Lower lobe of right lung (tissue), 2 donors: ENCODE results near the gene ZP2. TPM values are rescaled to one million over a fixed set of nuclear protein-coding genes. Genes with fewer than 3 reads are reported as not detected.
"Not testable (repeated sequence)": the region's sequence is repeated elsewhere in the genome, so short reads cannot be mapped to it uniquely, and the experiment has no call there.

Source experiments
- ATAC-seq, 2 donors: fragments of 200-7000 bp; cut with Tn5 transposase; one replicate each; pipeline ENCODE4 v1.9.1; 2020 to 2022; ENCODE audit warnings: mild to moderate bottlenecking in 2 of 2, moderate library complexity in 2 of 2
- DNase-seq: peaks from one replicate; pipeline ENCODE4 v3.0.0-alpha.2; 2020
- H3K27ac ChIP-seq: fragments of 200-600 bp; one replicate; pipeline ENCODE4 v1.8.0; 2022
- H3K27me3 ChIP-seq: fragments of 200-600 bp; one replicate; pipeline ENCODE4 v1.8.0; 2022; ENCODE audit warnings: low read depth
- H3K36me3 ChIP-seq: fragments of 200-600 bp; one replicate; pipeline ENCODE4 v1.8.0; 2022; ENCODE audit warnings: mild to moderate bottlenecking
- H3K4me1 ChIP-seq: fragments of 200-600 bp; one replicate; pipeline ENCODE4 v1.8.0; 2022
- H3K4me3 ChIP-seq: fragments of 200-600 bp; one replicate; pipeline ENCODE4 v1.8.0; 2022; ENCODE audit warnings: mild to moderate bottlenecking
- H3K9me3 ChIP-seq: fragments of 200-600 bp; one replicate; pipeline ENCODE4 v1.8.0; 2022
- intact Hi-C: fragments of 100-400 bp; cut with DNase I; formaldehyde crosslinking; loops from one replicate; pipeline ENCODE4 v1.11.0; 2022
- total RNA-seq: library from RNA; stranded (reverse); fragmentation: NEBNext Ultra II Directional; extraction: Animal tissue kit (Norgen Biotek cat#: 25700); gene quantifications from one replicate; pipeline ENCODE4 v1.2.1, GENCODE V29; 2021
- TF ChIP-seq, protein P1 (sequence below): fragments of 200-600 bp; IDR thresholded peaks from one replicate; pipeline ENCODE4 v1.8.0; 2022; ENCODE audit warnings: antibody characterized with exemption, mild to moderate bottlenecking
- donor health status: DM: no; HTN: yes; CAD: no; lungs with severe emphysema.

Gene ZP2
- total RNA-seq, 1 donor from 2014 or later = not detected

DNA sequence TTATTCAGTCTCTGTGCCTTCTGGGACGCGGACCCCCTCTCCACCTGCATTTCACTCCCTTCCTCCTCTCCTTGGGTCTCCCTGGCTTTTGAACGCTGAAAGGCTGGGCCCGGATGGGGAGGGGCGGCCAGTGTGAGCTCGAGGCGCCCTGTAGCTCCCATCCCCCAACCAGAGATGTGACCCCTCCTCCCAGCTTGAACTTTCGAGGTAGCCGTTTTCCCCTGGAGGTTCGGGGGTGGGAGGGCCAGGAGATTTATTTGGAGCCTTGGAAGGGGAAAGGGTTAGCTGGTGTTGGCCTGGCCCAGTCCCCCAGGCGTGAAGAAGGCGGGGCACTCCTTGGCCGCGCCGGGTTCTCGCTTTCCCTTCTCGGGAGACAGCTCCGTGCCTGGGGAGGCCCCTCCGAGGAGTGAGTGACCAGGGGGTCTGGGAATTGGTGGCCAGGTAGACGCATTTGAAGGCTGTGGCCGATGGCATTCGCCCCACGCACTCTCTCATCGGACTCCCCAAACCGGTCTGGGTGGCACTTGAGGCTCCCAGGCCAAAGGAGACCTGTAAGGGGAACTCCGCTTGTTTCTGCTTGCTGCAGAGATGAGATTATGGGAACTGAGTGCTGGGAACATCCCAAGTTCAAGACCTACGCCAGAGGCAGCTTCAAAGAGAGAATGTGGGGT, 52.0 kb downstream of the ZP2 start:
- H3K9me3 ChIP-seq = no peaks in the 10 kb centered on the region
- H3K27ac ChIP-seq = peak overlapping the region; percentile 78
- ATAC-seq (peak; percentile 83 to 89), DNase-seq (peak; percentile 81)
- peaks cover 50% of the 10 kb centered on the region for H3K4me1 ChIP-seq
- no peaks in the 10 kb centered on the region for H3K27me3 ChIP-seq
- H3K4me3 ChIP-seq = peak overlapping the region; percentile 86
- TF ChIP-seq, protein P1, sequence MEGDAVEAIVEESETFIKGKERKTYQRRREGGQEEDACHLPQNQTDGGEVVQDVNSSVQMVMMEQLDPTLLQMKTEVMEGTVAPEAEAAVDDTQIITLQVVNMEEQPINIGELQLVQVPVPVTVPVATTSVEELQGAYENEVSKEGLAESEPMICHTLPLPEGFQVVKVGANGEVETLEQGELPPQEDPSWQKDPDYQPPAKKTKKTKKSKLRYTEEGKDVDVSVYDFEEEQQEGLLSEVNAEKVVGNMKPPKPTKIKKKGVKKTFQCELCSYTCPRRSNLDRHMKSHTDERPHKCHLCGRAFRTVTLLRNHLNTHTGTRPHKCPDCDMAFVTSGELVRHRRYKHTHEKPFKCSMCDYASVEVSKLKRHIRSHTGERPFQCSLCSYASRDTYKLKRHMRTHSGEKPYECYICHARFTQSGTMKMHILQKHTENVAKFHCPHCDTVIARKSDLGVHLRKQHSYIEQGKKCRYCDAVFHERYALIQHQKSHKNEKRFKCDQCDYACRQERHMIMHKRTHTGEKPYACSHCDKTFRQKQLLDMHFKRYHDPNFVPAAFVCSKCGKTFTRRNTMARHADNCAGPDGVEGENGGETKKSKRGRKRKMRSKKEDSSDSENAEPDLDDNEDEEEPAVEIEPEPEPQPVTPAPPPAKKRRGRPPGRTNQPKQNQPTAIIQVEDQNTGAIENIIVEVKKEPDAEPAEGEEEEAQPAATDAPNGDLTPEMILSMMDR = no peak
- intact Hi-C loops = no loop called here
- H3K36me3 ChIP-seq = peaks cover 27% of the 10 kb centered on the region

DNA sequence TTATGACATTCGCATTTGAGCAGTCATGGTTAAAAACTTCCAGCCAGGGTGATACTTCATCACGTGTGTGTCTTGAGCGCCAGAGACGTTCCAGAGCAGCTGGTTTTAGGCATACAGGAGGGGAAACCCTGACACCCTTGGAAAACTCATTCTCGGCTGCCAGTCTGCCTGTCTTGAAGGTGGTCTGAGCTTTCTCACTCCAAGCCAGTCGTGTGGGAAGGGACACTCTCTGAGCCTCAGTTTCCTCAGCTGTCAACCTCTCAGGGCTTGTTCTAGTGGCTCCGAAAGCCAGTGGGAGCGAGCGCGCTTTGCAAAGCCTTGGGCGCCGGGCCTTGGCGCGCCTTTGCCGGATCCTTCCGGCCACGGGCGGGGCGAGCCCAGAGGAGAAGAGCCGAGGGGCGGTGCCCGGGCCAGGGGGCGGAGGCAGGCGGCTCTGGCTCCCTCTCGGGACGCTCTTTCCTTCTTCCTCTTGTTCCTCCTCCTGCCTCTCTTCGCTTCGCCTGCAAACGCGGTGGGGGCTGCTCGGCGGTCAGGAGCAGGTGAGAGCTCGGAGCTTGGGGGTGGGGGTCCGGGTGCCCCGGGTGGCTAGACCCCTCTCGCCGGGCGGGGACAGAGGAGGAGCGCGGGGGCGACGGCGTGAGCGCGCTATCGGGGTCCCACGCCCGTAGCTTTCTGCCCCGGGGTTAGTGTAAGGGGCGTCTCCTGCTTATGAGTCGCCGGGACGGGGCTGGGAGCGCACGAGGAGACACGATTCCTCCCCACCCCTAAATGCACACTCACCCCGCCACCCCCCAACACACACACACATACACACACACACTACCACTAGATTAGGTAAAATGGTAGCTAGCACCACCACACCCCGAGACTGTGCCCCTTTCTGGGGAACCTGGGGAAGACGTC, 52.9 kb downstream of the ZP2 start, which contains the start of gene LDAF1:
Gene LDAF1, plus strand, starts transcription at position 467 of the 903 bp plus-strand sequence. CDS start 2,509 bp downstream, outside the sequence.
- H3K4me1 ChIP-seq = peaks cover 49% of the 10 kb centered on the region
- TF ChIP-seq, protein P1 = no peak
- intact Hi-C loops = no loop called here
- peak; percentile 97 to 98 for ATAC-seq
- H3K27ac ChIP-seq = peak within 1 kb of the TSS; percentile 78
- H3K27me3 ChIP-seq = no peaks in the 10 kb centered on the region
- peaks cover 17% of the 10 kb centered on the region for H3K36me3 ChIP-seq
- DNase-seq = peak; percentile 91
- peak within 1 kb of the TSS; percentile 86 for H3K4me3 ChIP-seq
- H3K9me3 ChIP-seq = no peaks in the 10 kb centered on the region

DNA sequence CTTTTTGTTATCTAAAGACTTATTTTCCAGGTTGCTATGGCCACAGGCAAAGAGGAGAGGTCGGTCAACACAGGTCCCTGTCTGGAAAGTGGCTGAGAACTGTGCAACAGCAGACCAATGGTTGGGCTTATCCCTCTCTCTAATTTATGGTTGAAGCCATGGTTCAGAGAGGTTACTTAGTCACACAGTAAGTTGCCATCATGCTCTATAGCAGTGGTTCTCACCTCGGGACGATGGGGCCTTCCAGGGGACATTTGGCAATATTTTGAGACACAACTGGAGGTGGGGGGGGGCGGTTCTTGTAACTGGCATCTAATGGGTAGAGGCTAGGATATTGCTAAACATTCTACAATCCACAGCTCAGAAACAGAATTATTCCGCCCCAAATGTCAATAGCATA, 53.7 kb downstream of the ZP2 start:
- no peaks in the 10 kb centered on the region for H3K9me3 ChIP-seq
- H3K27ac ChIP-seq = peak overlapping the region; percentile 78
- intact Hi-C loops = no loop called here
- DNase-seq (no peak), ATAC-seq (no peak)
- TF ChIP-seq, protein P1 = no peak
- peaks cover 40% of the 10 kb centered on the region for H3K4me1 ChIP-seq
- H3K27me3 ChIP-seq = no peaks in the 10 kb centered on the region
- peaks cover 12% of the 10 kb centered on the region for H3K36me3 ChIP-seq
- peak overlapping the region; percentile 86 for H3K4me3 ChIP-seq

DNA sequence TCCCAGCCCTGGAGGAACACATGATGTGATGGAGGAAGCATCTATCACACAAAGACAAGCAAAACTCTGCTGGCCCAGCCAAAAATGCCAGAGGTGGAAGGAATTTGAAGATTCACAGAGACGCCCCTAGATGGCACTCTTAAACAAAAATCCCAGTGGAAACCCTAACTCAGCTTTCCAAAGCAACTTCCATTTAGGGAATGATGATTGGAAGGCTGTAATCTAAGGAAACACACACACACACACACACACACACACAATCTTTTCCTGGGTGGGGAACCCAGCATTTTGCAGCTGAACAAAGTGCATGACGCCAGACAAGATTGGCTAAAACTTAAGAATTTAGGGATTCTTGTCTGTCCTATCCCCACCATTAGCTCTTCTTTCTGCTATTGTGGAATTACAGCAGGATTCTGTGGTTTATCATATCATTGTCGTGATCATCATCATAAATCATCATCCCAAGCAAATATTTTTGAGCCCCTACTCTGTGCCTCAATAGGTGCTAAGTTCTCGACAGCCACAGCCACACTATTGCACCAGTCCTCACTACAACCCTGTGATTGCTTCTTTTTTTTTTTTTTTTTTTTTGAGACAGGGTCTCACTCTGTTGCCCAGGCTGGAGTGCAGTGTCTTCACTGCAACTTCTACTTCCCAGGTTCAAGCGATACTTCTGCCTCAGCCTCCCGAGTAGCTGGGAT, 54.5 kb downstream of the ZP2 start:
- intact Hi-C loops = no loop called here
- Histone ChIP-seq H3K27ac (no peak overlapping the region), H3K4me1 (peaks cover 33% of the 10 kb centered on the region), H3K9me3 (no peaks in the 10 kb centered on the region), H3K27me3 (no peaks in the 10 kb centered on the region), H3K36me3 (peaks cover 12% of the 10 kb centered on the region), H3K4me3 (no peak overlapping the region)
- DNase-seq (no peak), ATAC-seq (peak in 1 of 2 donors; percentile 23)
- TF ChIP-seq, protein P1 = peak; percentile 52

DNA sequence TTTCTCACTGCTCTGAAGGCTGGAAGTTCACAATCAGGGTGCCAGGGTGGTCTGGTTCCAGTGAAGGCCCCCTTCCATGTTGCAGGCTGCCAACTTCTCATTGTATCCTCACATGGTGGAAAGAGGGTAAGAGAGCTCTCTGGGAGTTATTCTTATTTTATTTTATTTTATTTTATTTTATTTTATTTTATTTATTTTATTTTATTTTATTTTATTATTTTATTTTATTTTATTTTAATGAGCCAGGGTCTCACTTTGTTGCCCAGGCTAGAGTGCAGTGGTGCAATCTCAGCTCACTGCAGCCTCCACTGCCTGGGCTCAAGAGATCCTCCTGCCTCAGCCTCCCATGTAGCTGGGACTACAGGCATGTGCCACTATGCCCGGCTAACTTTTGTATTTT, 55.4 kb downstream of the ZP2 start:
- H3K27me3 ChIP-seq, intact Hi-C loops: not testable (repeated sequence)

DNA sequence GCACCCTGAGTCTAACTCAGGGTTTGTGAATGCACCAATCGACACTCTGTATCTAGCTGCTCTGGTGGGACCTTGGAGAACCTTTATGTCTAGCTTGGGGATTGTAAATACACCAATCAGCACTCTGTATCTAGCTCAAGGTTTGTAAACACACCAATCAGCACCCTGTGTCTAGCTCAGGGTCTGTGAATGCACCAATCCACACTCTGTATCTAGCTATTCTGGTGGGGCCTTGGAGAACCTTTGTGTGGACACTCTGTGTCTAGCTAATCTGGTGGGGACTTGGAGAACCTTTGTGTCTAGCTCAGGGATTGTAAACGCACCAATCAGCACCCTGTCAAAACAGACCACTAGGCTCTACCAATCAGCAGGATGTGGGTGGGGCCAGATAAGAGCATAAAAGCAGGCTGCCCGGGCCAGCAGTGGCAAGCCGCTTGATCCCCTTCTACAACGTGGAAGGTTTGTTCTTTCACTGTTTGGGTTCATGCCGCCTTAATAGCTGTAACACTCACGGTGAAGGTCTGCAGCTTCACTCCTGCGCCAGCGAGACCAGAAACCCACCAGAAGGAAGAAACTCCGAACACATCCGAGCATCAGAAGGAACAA, 58.1 kb downstream of the ZP2 start:
- H3K36me3 ChIP-seq, H3K27me3 ChIP-seq, ATAC-seq, H3K27ac ChIP-seq, H3K9me3 ChIP-seq, H3K4me3 ChIP-seq, DNase-seq, intact Hi-C loops: not testable (repeated sequence)
- peaks cover 18% of the 10 kb centered on the region for H3K4me1 ChIP-seq

More for the DNA sequence above, 55.4 kb downstream of the ZP2 start:
- not testable (repeated sequence) for H3K9me3 ChIP-seq, H3K4me3 ChIP-seq, DNase-seq, ATAC-seq, H3K36me3 ChIP-seq, H3K27ac ChIP-seq
- peaks cover 29% of the 10 kb centered on the region for H3K4me1 ChIP-seq

DNA sequence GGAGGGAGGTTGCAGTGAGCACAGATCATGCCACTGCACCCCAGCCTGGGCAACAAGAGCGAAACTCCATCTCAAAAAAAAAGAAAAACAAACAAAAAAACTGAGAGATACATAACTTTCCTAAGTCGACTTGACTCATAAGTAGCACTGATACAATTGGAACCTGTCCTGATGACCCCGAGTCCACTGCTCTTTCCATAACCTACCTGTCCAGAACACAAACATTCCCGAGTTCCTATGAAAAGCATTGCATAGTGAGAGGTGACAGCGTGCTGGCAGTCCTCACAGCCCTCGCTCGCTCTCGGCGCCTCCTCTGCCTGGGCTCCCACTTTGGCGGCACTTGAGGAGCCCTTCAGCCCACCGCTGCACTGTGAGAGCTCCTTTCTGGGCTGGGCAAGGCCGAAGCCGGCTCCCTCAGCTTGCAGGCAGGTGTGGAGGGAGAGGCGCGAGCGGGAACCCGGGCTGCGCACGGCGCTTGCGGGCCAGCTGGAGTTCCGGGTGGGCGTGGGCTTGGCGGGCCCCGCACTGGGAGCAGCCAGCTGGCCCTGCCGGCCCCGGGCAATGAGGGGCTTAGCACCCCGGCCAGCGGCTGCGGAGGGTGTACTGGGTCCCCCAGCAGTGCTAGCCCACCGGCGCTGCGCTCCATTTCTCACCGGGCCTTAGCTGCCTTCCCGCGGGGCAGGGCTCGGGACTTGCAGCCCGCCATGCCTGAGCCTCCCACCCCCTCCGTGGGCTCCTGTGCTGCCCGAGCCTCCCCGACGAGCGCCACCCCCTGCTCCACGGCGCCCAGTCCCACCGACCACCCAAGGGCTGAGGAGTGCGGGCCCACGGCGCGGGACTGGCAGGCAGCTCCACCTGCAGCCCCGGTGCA, 59.0 kb downstream of the ZP2 start:
- H3K4me3 ChIP-seq, H3K27ac ChIP-seq, H3K4me1 ChIP-seq, H3K9me3 ChIP-seq, DNase-seq, ATAC-seq, intact Hi-C loops, H3K27me3 ChIP-seq, H3K36me3 ChIP-seq: not testable (repeated sequence)
